Peyer's patch (tissue), 4 donors: Measurements from ENCODE around the gene HADHB.

Source experiments
- CTCF ChIP-seq, 6 experiments: fragments of 450-650 bp in 4 of 6; fragments of 200-600 bp in 2 of 6; sonication (generic) in 1 of 6; IDR thresholded peaks; one replicate each; pipeline ENCODE4 v1.5.1; 2017 to 2019; ENCODE audit warnings: antibody characterized with exemption in 6 of 6, mild to moderate bottlenecking in 3 of 6, moderate library complexity in 1 of 6
- POLR2A ChIP-seq, 2 donors: fragments of 450-650 bp; IDR thresholded peaks; one replicate each; pipeline ENCODE4 v1.5.1; 2017; ENCODE audit warnings: antibody characterized with exemption in 2 of 2, mild to moderate bottlenecking in 2 of 2, moderate library complexity in 2 of 2

GRCh38 chr2:26284132-26284531 lies 39.4 kb downstream of the HADHB start:
- no peak for TF ChIP-seq CTCF (IDR thresholded peaks at IDR 0.05)
- TF ChIP-seq POLR2A (IDR thresholded peaks at IDR 0.05) = no peak
